ENCODE data around the gene PKDCC.

The PKDCC gene

DNA sequence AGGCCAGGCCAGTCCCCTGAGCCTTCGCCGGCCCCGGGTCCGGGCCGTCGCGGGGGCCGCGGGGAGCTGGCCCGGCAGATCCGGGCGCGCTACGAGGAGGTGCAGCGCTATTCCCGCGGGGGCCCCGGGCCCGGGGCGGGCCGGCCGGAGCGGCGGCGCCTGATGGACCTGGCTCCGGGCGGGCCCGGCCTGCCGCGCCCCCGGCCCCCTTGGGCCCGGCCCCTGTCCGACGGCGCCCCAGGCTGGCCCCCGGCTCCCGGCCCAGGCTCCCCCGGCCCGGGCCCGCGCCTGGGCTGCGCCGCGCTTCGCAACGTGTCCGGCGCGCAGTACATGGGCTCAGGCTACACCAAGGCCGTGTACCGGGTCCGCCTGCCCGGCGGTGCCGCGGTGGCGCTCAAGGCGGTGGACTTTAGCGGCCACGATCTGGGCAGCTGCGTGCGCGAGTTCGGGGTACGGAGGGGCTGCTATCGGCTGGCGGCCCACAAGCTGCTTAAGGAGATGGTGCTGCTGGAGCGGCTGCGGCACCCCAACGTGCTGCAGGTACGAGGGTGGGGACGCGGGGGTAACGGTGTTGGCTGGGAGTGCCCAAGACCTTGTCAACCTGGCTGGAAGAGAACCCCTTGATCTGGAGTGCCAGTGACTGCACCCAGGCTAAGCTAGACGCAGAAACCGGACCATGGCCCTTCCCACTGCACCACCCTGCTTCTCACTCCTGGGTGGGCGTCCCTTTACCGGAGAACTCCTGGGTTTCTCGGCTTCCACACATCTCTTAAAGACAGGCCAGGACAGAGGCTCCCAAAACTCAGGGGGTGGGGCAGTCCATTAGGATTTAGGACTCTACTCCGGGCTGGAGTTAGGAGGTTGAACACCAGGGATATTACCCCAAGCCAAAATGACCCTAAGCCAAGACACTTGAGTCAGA lies 739 bp downstream of the PKDCC start:
- TF ChIP-seq JUND (IDR thresholded peaks at IDR 0.05; ENCODE audit: low read depth), result no peak
- no peak for DNase-seq (ENCODE audit: low read depth in 1 of 2, low spot score in 1 of 2)
- in situ Hi-C loops (cut with HindIII; ENCODE audit: low pct_unique_long_range_greater_than_20kb, low sequenced_read_pairs), result no loop called here

DNA sequence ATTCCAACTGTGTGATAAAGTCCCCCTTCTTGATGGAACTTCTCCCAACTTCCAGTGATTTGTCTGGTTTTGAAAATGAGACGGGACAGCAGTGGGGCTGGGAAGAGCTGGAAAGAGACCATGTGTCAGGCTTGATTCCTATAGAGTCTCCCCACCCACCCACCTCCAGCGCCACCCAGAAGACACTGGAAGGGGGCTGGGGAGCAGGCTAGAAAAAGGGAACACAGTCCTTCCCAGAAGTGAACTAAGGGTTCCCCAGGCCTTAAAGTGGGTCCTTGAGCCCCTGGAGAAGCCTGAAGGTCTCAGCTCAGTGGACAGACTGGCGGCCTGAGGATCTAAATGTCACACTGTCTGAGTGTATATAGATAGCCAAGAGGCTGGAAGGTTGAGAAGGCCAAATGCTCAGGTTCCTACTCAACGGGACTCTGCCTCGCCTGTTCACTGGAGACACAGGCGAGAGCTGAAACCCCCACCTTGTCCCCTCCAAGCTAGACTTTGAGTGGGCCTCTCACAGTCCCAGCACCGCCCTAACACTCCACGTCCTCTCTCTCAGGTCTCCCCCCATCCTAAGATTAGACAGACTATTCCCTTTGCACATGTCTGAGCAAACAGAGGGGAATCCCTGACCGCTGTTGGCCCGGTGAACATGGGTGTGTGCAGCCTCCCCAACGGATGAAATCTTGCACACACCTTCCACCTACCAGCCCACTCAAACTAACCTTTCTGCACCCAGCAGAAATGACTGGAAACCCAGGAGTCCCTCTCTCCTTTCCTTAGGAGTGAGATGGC lies 1.6 kb downstream of the PKDCC start:
- TF ChIP-seq JUND (IDR thresholded peaks at IDR 0.05; ENCODE audit: low read depth), result no peak
- no peak for DNase-seq (ENCODE audit: low read depth in 1 of 2, low spot score in 1 of 2)
- in situ Hi-C loops (cut with HindIII; ENCODE audit: low pct_unique_long_range_greater_than_20kb, low sequenced_read_pairs), result no loop called here

DNA sequence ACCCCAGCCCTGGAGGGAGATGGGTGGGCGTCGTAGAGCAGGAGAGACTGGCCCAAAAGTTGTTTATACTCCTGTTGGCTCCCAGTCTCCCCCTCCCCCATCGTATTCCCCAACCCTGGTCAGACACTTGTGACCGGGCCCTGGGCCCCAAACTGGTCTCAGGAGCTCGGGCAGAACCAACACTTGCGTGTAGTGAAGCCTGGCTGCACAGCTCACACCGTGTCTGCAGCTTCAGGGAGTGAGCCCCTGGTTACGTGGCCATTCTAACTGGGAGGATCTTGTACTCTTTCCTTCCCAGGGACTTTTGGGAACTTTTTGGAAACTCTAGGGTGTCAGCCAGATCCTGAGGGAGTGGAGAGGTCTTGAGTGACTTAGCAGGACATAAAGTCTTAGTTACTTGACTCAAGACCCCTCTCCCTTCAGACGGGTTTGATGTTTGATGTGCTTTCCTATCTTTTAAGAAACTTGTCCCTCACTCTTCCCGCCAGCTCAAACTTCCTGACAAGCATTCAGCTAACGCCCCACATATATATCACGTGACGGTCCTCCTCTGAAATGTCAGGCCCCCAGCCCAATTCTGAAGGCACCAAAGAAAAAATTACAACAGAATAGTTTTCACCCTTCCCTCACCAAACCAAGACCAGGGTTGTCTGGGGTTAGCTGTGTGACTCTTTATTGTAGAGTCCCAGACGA lies 2.3 kb downstream of the PKDCC start:
- in situ Hi-C loops (cut with HindIII; ENCODE audit: low pct_unique_long_range_greater_than_20kb, low sequenced_read_pairs), result no loop called here
- no peak for TF ChIP-seq JUND (IDR thresholded peaks at IDR 0.05; ENCODE audit: low read depth)
- no peak for DNase-seq (ENCODE audit: low read depth in 1 of 2, low spot score in 1 of 2)

DNA sequence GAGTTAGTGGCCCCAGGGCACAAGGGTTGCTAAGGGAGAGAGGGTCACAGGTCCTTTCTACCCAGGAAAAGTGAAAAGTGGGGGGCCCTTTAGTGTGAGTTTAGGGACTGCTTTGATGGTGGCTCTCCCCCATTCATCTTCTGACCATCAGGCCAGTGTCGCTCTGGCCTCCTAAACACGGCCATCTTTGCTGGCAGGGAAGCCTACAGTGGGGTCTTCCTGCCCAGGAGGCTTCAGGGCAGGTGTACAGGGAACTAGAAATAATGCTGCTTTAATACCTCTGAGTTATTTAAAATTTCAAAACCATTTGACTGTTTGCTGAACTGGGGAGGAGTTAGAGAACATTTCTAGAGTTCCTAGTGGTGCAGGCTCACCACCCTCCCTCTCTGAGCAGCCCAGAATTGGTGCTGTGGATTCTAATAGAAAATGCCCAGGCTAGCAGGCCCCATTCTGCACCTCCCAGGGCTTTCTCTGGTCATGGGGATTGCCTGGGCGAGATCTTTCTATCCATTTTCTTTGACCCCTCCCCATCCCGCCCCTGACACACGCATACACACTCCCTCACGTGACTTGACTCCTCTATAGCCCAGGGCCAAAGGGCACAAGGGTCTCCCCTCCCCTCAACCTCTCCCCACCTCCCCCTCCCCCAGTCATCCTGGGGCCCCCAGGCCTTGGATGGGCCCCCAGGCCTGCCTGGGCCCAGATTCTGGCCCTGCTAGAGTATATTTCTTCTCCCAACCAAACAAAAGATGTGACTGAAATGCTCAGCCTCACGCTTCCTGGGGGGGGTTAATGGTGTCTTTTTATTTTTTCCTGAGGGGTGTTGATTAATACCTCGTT lies 3.1 kb downstream of the PKDCC start:
- DNase-seq (ENCODE audit: low read depth in 1 of 2, low spot score in 1 of 2), result no peak
- no peak for TF ChIP-seq JUND (IDR thresholded peaks at IDR 0.05; ENCODE audit: low read depth)
- in situ Hi-C loops (cut with HindIII; ENCODE audit: low pct_unique_long_range_greater_than_20kb, low sequenced_read_pairs), result no loop called here

DNA sequence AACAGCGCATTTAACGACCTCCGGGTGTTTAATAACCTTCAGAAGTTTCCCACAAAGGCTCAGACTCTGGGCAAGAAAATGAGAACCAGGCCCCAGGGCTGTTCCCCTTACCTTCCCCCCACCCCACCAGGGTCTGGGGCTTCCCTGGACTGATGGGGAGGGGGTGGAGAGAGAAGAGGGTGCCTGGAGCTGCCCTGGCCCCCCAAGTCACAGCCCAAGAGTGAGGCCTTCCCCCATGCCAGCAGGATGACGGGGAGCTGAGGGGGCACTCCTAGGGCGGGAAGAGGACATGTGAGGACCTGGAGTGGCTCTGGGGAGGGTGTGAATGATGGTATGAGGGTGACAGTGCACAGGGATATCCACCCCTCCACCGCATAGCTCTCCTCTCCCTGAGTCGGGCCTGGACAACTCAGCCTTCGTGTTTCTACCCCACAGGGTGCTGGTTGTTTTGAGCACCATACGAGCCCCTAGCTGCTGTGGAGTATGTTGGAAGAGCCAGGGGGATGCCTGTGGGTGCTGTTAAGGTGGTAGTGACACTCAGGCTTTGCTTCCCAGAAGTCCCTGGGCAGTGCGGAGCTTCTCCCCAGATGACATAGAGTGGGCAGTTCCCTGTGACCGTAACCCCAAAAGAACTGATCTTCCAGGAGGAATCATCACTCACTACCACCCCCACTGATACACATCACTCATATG lies 3.9 kb downstream of the PKDCC start:
- no peak for TF ChIP-seq JUND (IDR thresholded peaks at IDR 0.05; ENCODE audit: low read depth)
- in situ Hi-C loops (cut with HindIII; ENCODE audit: low pct_unique_long_range_greater_than_20kb, low sequenced_read_pairs), result no loop called here
- DNase-seq (ENCODE audit: low read depth in 1 of 2, low spot score in 1 of 2), result no peak

DNA sequence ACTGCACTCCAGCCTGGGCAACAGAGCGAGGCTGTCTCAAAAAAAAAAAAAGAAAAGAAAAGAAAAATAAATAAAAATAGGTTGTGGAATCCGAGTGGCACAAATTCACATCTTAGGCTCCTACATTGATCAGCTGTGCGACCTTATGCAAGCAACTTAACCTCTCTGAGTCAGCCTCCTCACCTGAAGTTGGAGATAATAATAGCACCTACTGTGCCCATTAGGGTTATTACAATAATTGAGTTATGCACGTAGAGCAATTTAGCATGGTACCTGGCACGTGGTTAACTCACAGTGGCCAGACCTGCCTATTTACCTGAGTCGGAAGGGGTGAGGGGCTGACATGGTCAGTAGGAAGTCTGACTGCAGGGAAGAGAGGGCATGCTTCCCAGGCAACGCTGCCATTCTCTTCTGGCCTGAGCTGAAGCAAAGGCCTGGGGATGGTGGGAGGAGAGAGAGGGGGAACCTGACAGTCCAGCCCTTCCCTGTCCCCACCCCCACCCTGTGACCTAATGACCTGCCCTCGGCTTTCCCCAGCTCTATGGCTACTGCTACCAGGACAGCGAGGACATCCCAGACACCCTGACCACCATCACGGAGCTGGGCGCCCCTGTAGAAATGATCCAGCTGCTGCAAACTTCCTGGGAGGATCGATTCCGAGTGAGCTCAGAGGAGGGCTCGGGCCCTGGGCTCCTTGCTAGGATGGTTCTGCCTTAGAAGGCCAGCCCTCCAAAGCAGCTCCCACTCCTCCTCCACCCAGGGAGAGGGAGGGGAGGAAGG lies 5.1 kb downstream of the PKDCC start:
- no peak for DNase-seq (ENCODE audit: low read depth in 1 of 2, low spot score in 1 of 2)
- in situ Hi-C loops (cut with HindIII; ENCODE audit: low pct_unique_long_range_greater_than_20kb, low sequenced_read_pairs), result no loop called here
- TF ChIP-seq JUND (IDR thresholded peaks at IDR 0.05; ENCODE audit: low read depth), result no peak

DNA sequence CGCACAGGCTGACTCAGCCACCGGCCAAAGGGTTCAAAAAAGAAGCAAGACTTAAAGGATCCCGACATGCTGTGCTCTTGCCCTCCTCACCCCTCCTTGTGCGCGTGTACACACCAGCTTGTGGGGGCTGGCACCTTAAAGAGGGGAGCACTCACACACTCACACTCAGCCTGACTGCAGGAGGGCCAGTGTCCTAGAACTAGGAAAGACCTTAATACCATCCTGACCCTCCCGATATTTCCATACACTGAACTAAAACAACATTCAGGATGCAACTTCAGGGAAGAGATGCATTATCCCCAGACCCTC lies 5.6 kb downstream of the PKDCC start:
- in situ Hi-C loops (cut with HindIII; ENCODE audit: low pct_unique_long_range_greater_than_20kb, low sequenced_read_pairs), result no loop called here
- no peak for TF ChIP-seq JUND (IDR thresholded peaks at IDR 0.05; ENCODE audit: low read depth)
- no peak for DNase-seq (ENCODE audit: low read depth in 1 of 2, low spot score in 1 of 2)

DNA sequence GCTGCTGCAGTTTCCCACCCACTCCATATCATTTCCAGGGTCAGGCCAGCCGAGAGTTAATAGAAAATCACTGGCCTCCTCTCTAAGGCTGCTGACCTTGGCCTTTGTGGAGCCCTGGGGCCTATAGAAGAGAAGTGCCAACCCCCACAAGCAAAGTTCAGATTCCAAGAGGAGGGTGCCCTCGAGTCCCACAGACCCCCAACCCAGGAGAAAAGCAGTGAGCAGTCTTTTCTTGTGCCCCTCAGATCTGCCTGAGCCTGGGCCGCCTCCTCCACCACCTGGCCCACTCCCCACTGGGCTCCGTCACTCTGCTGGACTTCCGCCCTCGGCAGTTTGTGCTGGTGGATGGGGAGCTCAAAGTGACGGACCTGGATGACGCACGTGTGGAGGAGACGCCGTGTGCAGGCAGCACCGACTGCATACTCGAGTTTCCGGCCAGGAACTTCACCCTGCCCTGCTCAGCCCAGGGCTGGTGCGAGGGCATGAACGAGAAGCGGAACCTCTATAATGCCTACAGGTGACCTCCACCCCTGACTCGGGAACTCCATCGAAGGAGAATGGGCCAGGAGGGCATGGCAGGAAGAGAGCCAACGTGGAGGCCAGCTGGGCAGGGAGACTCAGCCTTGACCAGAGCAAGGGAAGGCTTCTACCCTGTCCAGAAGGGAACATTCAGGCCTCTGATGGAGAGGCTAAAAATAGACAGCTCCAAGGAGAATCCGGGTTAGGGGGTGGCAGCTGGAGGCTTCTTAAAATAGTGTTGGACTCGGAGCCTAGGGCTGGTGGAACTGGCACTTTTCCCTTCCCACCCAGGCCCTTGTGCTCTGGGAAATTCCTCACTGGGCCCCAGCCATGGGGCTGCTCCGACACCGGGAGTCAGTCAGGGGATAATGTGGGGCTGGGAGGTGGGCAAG lies 6.2 kb downstream of the PKDCC start:
- in situ Hi-C loops (cut with HindIII; ENCODE audit: low pct_unique_long_range_greater_than_20kb, low sequenced_read_pairs), result no loop called here
- TF ChIP-seq JUND (IDR thresholded peaks at IDR 0.05; ENCODE audit: low read depth), result no peak
- no peak for DNase-seq (ENCODE audit: low read depth in 1 of 2, low spot score in 1 of 2)

DNA sequence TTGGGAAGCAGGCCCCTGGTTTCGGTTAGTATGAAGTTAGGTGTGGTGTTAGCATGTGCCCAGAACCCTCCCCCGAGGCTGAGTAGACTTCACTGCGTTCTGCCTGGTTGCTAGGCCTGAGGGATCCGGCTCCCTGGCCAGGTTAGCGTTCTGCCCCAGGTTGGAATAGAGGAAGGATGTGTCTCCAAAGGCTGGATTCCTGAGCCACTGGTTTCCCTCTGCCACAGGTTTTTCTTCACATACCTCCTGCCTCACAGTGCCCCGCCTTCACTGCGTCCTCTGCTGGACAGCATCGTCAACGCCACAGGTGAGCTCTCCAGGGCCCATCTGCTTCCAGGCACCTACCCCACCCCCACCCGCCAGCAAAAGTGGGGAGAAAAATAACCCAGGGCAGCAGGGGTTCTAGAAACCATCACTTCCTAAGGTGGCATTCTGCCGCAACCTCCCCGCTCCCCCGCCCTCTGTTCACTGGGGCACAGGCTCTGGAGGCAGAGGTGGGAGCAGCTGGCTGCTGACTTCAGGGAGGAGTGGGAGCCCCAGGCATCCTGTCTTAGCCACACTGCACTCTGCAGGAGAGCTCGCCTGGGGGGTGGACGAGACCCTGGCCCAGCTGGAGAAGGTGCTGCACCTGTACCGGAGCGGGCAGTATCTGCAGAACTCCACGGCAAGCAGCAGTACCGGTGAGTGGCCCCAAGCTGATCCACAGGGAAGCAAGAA lies 7.1 kb downstream of the PKDCC start:
- TF ChIP-seq JUND (IDR thresholded peaks at IDR 0.05; ENCODE audit: low read depth), result no peak
- DNase-seq (ENCODE audit: low read depth in 1 of 2, low spot score in 1 of 2), result peak in 1 of 2 experiments; percentile 12
- in situ Hi-C loops (cut with HindIII; ENCODE audit: low pct_unique_long_range_greater_than_20kb, low sequenced_read_pairs), result no loop called here

Measured in T47D (cell line).